HG03558 (cell line): ENCODE results near the gene CCDC73.
"Not testable (repeated sequence)": the region's sequence is repeated elsewhere in the genome, so short reads cannot be mapped to it uniquely, and the experiment has no call there.

Experiments used
- ATAC-seq: cut with Tn5 transposase; IDR thresholded peaks from one replicate; pipeline ENCODE4 v1.9.1; 2021; ENCODE audit warnings: moderate number of reproducible peaks; ENCODE audit not compliant: unreplicated experiment; ENCODE audit errors: extremely low read depth

Gene CCDC73

GRCh38 chr11:32809313-32809712, 14.9 kb upstream of the CCDC73 start:
- peak; percentile 78 for ATAC-seq

DNA sequence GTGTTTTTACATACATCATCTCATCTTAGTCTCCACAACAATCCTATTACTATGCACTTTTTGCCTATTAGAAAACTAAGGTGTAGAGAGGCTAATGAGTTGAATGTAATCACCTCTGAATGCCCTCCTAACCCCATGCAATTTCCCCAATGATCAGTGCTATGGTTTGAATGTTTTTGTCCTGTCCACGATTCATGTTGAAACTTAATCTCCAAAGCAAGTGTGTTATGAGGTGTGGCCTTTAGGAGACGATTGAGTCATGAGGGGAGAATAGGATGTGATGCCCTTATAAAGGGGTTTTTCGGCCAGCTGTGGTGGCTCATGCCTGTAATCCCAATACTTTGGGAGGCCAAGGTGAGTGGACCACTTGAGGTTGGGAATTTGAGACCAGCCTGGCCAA, 2.0 kb upstream of the CCDC73 start:
- no peak for ATAC-seq

- ATAC-seq: no peak
Observed at GRCh38 chr11:32792948-32793475, 1.4 kb downstream of the CCDC73 start.

DNA sequence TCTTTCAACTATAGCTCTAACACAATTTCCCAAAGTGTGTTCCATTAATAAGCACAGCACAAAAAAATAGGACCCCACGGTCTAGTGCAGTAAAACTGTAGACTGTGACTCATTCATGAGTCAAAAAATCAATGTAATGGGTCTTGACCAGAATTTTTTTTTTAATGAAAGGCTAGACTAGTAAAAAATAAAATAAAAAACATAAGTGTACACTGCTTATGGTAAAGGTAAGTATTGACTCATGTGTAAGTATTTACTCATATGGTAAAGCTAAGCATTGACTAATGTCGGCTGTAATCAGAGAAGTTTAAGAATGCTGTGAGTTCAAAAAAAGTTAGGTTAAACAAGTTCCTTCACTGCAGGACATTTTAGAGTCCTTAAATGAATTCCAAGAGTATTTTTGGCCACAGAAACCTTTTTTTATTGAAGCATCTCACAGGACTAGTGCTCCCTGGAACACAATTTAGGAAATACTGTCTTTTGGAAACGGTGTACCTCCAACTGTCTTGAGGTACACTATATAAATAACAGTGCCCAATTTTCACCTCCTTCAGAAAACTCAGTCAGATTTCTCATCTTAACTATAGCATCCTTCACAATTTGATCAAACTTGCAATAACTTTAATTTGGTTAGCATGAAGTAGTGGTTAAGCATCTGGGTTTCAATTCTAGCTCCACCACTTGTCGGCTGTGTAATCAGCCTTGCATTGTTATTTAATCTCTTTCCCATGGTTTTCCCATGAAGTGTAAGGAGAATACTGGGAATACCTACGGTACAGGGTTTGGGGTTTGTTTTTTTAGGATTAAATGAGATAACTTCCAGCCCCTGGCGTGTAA, 2.1 kb downstream of the CCDC73 start:
- no peak for ATAC-seq

- no peak for ATAC-seq
Observed at GRCh38 chr11:32790916-32791315, 3.5 kb downstream of the CCDC73 start.

- no peak for ATAC-seq
Observed at GRCh38 chr11:32786811-32787210, 7.7 kb downstream of the CCDC73 start.

DNA sequence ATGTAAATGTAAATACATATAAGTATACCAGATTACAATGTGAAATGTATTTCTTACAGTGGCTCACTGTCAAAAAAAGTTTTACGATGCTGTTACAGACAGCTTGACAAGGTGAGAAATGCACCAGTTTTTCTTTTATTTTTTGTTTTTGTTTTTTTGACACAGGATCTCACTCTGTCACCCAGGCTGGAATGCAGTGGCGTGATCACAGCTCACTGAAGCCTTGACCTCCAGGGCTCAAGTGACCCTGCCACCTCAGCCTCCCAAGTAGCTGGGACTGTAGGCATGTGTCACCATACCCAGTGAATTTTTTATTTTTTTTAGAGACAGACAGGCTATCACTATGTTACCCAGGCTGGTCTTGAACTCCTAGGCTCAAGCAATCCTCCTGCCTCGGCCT, 9.2 kb downstream of the CCDC73 start:
- ATAC-seq: no peak

DNA sequence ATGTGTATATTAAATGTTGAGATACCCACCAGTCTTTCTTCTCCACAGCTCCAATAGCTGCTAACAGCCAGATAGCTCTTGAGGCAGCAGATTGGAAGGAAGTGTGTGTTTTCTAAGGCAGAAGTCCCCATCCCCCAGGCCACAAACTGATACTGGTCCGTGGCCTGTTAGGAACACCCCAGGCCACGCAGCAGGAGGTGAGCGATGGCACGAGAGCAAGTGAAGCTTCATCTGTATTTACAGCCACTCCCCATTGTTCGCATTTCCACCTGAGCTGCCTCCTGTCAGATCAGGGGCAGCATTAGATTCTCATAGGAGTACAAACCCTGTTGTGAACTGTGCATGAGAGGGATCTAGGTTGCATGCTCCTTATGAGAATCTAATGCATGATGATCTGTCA, 12.7 kb downstream of the CCDC73 start:
- ATAC-seq: no peak

- ATAC-seq: not testable (repeated sequence)
Observed at GRCh38 chr11:32780839-32781238, 13.6 kb downstream of the CCDC73 start.

- no peak for ATAC-seq
Observed at GRCh38 chr11:32779136-32779535, 15.3 kb downstream of the CCDC73 start.

- ATAC-seq: no peak
Observed at GRCh38 chr11:32775908-32776307, 18.6 kb downstream of the CCDC73 start.

DNA sequence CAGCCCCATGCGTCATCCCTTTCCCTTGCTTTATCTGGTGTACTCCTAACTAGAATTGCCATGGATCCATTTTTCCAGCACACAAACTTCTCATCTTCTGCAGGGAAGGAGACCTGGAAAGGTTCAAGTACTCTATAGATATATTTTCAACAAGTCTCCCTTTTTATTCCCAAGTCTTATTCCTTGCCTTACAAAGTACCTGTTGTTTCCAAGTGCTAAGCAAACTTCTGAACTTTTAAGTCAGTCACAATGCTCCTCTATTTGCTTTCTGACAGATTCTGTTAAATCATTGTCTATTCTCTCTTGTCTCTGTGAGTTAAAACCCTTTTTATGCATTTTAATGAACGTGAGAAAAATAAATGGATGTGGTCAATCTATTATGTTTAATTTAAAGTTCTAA, 20.4 kb downstream of the CCDC73 start:
- ATAC-seq: no peak

DNA sequence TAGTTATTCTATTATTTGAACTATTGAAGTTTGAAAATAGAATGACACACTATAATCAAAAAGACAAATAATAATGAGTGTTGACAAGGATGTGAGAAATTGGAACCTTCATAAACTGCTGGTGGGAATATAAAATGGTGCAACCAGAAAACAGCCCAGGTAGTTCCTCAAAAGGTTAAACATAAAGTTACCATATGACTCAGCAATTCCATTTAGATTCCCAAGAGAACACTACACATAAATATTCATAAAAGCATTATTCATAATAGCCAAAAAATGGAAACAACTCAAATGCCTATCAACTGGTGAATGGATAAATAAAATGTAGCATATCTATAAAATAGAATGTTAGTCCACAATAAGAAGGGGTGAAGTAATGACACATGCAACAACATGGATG, 21.7 kb downstream of the CCDC73 start:
- no peak for ATAC-seq

- ATAC-seq: not testable (repeated sequence)
Observed at GRCh38 chr11:32761774-32762173, 32.7 kb downstream of the CCDC73 start.

DNA sequence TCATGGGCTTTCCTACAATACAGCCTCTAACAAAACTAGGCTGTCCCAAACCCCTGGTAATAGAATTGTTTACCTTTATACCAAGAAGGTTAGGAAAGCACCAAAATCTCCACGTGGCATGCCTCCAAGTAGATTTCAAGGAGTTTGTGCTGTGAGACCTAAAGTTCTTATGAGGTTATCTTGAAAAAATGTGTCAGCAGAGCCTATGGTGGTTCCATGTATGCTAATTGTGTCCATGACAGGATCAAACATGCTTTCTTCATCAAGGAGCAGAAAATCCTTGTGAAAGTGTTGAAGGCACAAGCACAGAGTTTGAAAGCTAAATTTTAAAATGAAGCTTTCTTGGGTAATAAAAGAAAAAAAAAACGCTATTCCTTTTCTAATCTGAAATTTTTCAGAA, 36.2 kb downstream of the CCDC73 start:
- ATAC-seq: no peak

DNA sequence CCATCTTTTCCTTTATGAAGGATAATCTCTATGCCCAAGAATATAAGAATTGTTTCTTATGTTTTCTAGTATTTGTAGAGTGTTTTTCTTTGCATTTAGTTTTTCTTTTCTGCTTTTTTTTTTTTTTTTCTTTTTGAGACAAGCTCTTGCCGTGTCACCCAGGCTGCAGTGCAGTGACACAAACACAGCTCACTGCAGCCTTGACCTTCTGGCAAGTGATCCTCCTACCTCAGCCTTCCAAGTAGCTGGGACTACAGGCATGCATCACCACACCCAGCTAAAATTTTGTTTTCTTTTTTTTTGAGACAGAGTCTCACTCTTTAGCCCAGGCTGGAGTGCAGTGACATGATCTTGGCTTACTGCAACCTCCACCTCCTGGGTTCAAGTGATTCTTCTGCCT, 41.3 kb downstream of the CCDC73 start:
- ATAC-seq: not testable (repeated sequence)

GRCh38 chr11:32752001-32752400, 42.5 kb downstream of the CCDC73 start:
- ATAC-seq: no peak

- no peak for ATAC-seq
Observed at GRCh38 chr11:32751381-32751780, 43.1 kb downstream of the CCDC73 start.

DNA sequence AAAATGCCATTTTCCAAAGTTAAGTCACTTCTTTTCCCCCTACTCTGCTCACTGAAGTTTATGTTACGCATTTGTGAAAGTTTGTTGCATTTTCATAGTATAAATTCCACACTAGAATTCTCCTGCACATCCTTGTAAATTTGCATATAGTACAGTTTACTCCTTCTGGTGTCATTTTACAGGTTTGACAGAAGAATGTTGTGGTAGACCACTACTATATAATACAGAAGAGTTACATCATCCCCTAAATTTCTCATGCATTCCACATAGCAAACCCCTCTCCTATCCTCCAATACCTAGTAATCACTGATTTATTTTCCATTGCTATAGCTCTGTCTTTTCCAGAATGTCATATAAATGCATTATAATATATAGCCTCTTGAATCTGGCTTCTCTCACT, 64.5 kb downstream of the CCDC73 start:
- ATAC-seq: no peak

DNA sequence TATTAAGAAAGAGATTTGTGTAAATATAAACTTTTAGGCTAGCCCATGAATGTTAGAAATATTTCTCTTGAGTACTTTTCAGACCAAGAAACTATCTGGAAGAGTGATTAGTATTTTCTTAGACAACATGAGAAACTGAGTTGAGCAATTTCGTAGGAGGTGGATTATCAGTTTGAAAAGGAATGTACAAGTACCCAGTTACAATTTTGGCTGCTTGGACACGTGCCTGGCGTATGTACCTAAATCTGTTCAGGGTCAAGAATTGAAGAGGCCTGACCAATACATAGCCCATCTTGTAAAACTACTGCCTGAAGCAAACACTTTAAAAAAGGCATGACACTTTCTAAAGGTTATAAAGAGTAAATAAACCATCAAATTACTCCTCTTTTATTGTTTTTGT, 71.1 kb downstream of the CCDC73 start:
- ATAC-seq: no peak

DNA sequence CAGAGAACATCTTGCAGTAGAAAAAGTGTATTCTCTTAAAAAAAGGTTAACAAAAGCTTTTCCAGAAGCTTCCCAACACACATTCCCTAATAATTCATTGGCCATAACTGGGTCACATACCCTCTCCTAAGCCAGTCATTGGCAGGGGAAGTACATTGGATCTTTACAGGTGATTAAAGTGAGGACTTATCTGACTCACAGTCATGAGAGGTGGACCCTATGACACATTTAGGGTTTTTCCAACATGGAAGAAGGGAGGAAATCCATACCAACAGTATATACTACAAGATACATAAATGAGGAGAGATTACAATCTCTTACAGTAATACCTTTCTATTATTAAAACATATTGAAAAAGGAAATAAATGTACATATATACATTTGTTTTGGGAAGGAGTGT, 72.2 kb downstream of the CCDC73 start:
- no peak for ATAC-seq

- ATAC-seq: no peak
Observed at GRCh38 chr11:32713496-32713895, 81.0 kb downstream of the CCDC73 start.
